Measurements from ENCODE around the gene DLGAP1. TPM values are rescaled to one million over a fixed set of nuclear protein-coding genes. Genes with fewer than 3 reads are reported as not detected.

Gene DLGAP1
- total RNA-seq, 1 donor from 2014 or later: 18.5 TPM

GRCh38 chr18:3948958-3949357 is 506.1 kb downstream of the DLGAP1 start:
- Mint-ChIP-seq H3K27me3 (ENCODE audit: insufficient read depth, low read depth) (peaks cover 2% of the 10 kb centered on the region), H3K36me3 (no peaks in the 10 kb centered on the region), H3K4me3 (no peak overlapping the region), H3K9me3 (no peaks in the 10 kb centered on the region), H3K27ac (no peak overlapping the region), H3K4me1 (no peaks in the 10 kb centered on the region)
- Histone ChIP-seq H4K20me1 (ENCODE audit: low read depth) (no peaks in the 10 kb centered on the region), H3K9me3 (ENCODE audit: low read depth) (no peaks in the 10 kb centered on the region), H3K4me3 (no peak overlapping the region), H3K4me1 (no peaks in the 10 kb centered on the region), H3K4me2 (no peak overlapping the region), H3K27ac (no peak overlapping the region), H3K27me3 (no peaks in the 10 kb centered on the region), H3K79me2 (ENCODE audit: low read depth) (no peaks in the 10 kb centered on the region), H3K36me3 (no peaks in the 10 kb centered on the region), H2AFZ (replicated peaks) (no peak overlapping the region), H3F3A (ENCODE audit: low read depth) (no peaks in the 10 kb centered on the region), H3K9ac (no peak overlapping the region)
- TF ChIP-seq EZH2 (IDR thresholded peaks at IDR 0.05): no peak
- no peak for TF ChIP-seq EZH2phosphoT487 (IDR thresholded peaks at IDR 0.05)
- no peak for TF ChIP-seq CTCF (IDR thresholded peaks at IDR 0.05)
- no peak for DNase-seq (ENCODE audit: low spot score)

- no peaks in the 10 kb centered on the region for H3K27me3 ChIP-seq
- no peak overlapping the region for H3K27ac Mint-ChIP-seq
- no peak overlapping the region for H3K9ac ChIP-seq
- no peaks in the 10 kb centered on the region for H3K9me3 Mint-ChIP-seq
- no peak overlapping the region for H3K4me2 ChIP-seq
- DNase-seq (ENCODE audit: low spot score): no peak
- no peak overlapping the region for H3K4me3 Mint-ChIP-seq
- no peak overlapping the region for H3K27ac ChIP-seq
- no peaks in the 10 kb centered on the region for H3K4me1 Mint-ChIP-seq
- no peaks in the 10 kb centered on the region for H3F3A ChIP-seq (ENCODE audit: low read depth)
- H3K79me2 ChIP-seq (ENCODE audit: low read depth): no peaks in the 10 kb centered on the region
- no peaks in the 10 kb centered on the region for H3K9me3 ChIP-seq (ENCODE audit: low read depth)
- no peaks in the 10 kb centered on the region for H3K36me3 ChIP-seq
- no peak overlapping the region for H3K4me3 ChIP-seq
- no peaks in the 10 kb centered on the region for H3K36me3 Mint-ChIP-seq
- TF ChIP-seq EZH2phosphoT487 (IDR thresholded peaks at IDR 0.05) (no peak), EZH2 (IDR thresholded peaks at IDR 0.05) (no peak), CTCF (IDR thresholded peaks at IDR 0.05) (no peak)
- H2AFZ ChIP-seq (replicated peaks): no peak overlapping the region
- no peaks in the 10 kb centered on the region for H4K20me1 ChIP-seq (ENCODE audit: low read depth)
- H3K27me3 Mint-ChIP-seq (ENCODE audit: insufficient read depth, low read depth): peaks cover 1% of the 10 kb centered on the region
- no peaks in the 10 kb centered on the region for H3K4me1 ChIP-seq
These were observed 507.7 kb downstream of the DLGAP1 start for GRCh38 chr18:3947383-3947782.

DNA sequence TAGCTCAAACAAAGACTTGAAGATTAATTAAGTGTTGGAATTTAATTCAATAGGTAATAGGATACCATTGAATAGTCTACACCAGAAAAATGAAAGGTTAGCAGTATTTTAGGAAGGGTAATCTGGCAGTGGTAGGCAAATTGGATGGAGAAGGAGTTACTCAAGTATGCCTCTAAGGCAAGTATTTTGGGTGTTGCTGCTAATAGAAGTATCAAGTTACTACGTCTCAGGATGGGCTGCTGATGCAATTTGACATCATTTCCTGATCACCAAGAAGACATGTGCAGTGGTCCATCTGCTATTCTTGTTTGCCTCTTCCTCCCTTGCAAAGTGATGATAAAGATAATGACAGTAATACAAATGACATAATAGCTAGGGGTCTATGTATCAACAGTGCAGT is 519.8 kb downstream of the DLGAP1 start:
- H3K9ac ChIP-seq: no peak overlapping the region
- Mint-ChIP-seq H3K4me3 (no peak overlapping the region), H3K4me1 (peaks cover 20% of the 10 kb centered on the region), H3K36me3 (no peaks in the 10 kb centered on the region), H3K27me3 (ENCODE audit: insufficient read depth, low read depth) (peaks cover 2% of the 10 kb centered on the region), H3K27ac (no peak overlapping the region), H3K9me3 (peaks cover 2% of the 10 kb centered on the region)
- H3K79me2 ChIP-seq (ENCODE audit: low read depth): no peaks in the 10 kb centered on the region
- no peaks in the 10 kb centered on the region for H3K27me3 ChIP-seq
- no peak for DNase-seq (ENCODE audit: low spot score)
- H2AFZ ChIP-seq (replicated peaks): no peak overlapping the region
- H3K4me1 ChIP-seq: peaks cover 33% of the 10 kb centered on the region
- TF ChIP-seq EZH2phosphoT487 (IDR thresholded peaks at IDR 0.05): no peak
- TF ChIP-seq CTCF (IDR thresholded peaks at IDR 0.05): no peak
- TF ChIP-seq EZH2 (IDR thresholded peaks at IDR 0.05): no peak
- no peaks in the 10 kb centered on the region for H3K36me3 ChIP-seq
- H4K20me1 ChIP-seq (ENCODE audit: low read depth): no peaks in the 10 kb centered on the region
- H3K9me3 ChIP-seq (ENCODE audit: low read depth): no peaks in the 10 kb centered on the region
- peaks cover 20% of the 10 kb centered on the region for H3F3A ChIP-seq (ENCODE audit: low read depth)
- H3K4me2 ChIP-seq: no peak overlapping the region
- no peak overlapping the region for H3K27ac ChIP-seq
- no peak overlapping the region for H3K4me3 ChIP-seq
